Neural crest cell (in vitro differentiated cells): ENCODE data around the gene ASB1. TPM values are rescaled to one million over a fixed set of nuclear protein-coding genes. Genes with fewer than 3 reads are reported as not detected.

Experiments
- DNase-seq: peaks from one replicate; pipeline ENCODE4 v3.0.0; 2021; ENCODE audit warnings: low read depth, mixed read lengths, low spot score
- H3K27ac Mint-ChIP-seq: one replicate; pipeline ENCODE4 v1.8.0; 2021; ENCODE audit warnings: mild to moderate bottlenecking, mixed read lengths; ENCODE audit not compliant: unreplicated experiment
- H3K27me3 Mint-ChIP-seq: 2 replicates; pipeline ENCODE4 v1.8.0; 2021; ENCODE audit warnings: low read depth, mild to moderate bottlenecking, mixed read lengths
- H3K36me3 Mint-ChIP-seq: 2 replicates; pipeline ENCODE4 v1.8.0; 2021; ENCODE audit warnings: low read depth, mild to moderate bottlenecking, mixed read lengths
- H3K4me1 Mint-ChIP-seq: 2 replicates; pipeline ENCODE4 v1.8.0; 2021; ENCODE audit warnings: mixed read lengths
- H3K4me3 Mint-ChIP-seq: one replicate; pipeline ENCODE4 v1.8.0; 2021; ENCODE audit warnings: mild to moderate bottlenecking, mixed read lengths
- H3K9me3 Mint-ChIP-seq: 2 replicates; pipeline ENCODE4 v1.8.0; 2021; ENCODE audit warnings: mixed read lengths
- CTCF ChIP-seq: fragments of 200-600 bp; sonication (generic); conservative IDR thresholded peaks from 2 replicates; pipeline ENCODE4 v1.5.0; 2021; ENCODE audit warnings: antibody characterized with exemption, mild to moderate bottlenecking
- long read RNA-seq: library from polyadenylated mRNA; unstranded; transcript quantifications from one replicate; pipeline ENCODE4 v2.0.0, GENCODE V29; 2020
- total RNA-seq: library from RNA; stranded (reverse); gene quantifications from 2 replicates; pipeline ENCODE4 v1.2.1, GENCODE V29; 2021

ASB1 gene
- total RNA-seq = 37.5 and 39.9 TPM in 2 replicates
- long read RNA-seq, full-length matches to known transcripts = 3 of 14 reads
- long read RNA-seq, partial matches to known transcripts = 0 of 14 reads
- long read RNA-seq, other reads (novel, unspliced or antisense) = 11 of 14 reads

- TF ChIP-seq CTCF = no peak
- no peaks in the 10 kb centered on the region for H3K9me3 Mint-ChIP-seq
- H3K4me1 Mint-ChIP-seq = peaks cover 33% of the 10 kb centered on the region
- peaks cover 17% of the 10 kb centered on the region for H3K36me3 Mint-ChIP-seq
- H3K27me3 Mint-ChIP-seq = no peaks in the 10 kb centered on the region
- peak within 1 kb of the TSS; percentile 96 for H3K4me3 Mint-ChIP-seq
- H3K27ac Mint-ChIP-seq = peak within 1 kb of the TSS; percentile 78
- DNase-seq = peak; percentile 84
These were observed at the start of gene ASB1 for GRCh38 chr2:238426568-238427434. Gene ASB1 (plus strand): TSS chr2:238426927. CDS start chr2:238427071, 144 bp downstream.

- no peak for TF ChIP-seq CTCF
- Mint-ChIP-seq H3K27ac (no peak overlapping the region), H3K4me3 (no peak overlapping the region), H3K9me3 (peaks cover 6% of the 10 kb centered on the region), H3K27me3 (no peaks in the 10 kb centered on the region), H3K36me3 (peaks cover 24% of the 10 kb centered on the region), H3K4me1 (peaks cover 24% of the 10 kb centered on the region)
- DNase-seq = no peak
These were observed 48.3 kb upstream of the ASB1 start for GRCh38 chr2:238378230-238379095.

- DNase-seq = no peak
- no peak overlapping the region for H3K4me3 Mint-ChIP-seq
- H3K36me3 Mint-ChIP-seq = peaks cover 24% of the 10 kb centered on the region
- H3K9me3 Mint-ChIP-seq = peaks cover 8% of the 10 kb centered on the region
- no peak for TF ChIP-seq CTCF
- H3K4me1 Mint-ChIP-seq = peaks cover 24% of the 10 kb centered on the region
- no peaks in the 10 kb centered on the region for H3K27me3 Mint-ChIP-seq
- H3K27ac Mint-ChIP-seq = no peak overlapping the region
These were observed 47.5 kb upstream of the ASB1 start for GRCh38 chr2:238379096-238379810.

- no peak for DNase-seq
- peaks cover 8% of the 10 kb centered on the region for H3K9me3 Mint-ChIP-seq
- H3K4me3 Mint-ChIP-seq = no peak overlapping the region
- no peak overlapping the region for H3K27ac Mint-ChIP-seq
- no peak for TF ChIP-seq CTCF
- no peaks in the 10 kb centered on the region for H3K27me3 Mint-ChIP-seq
- H3K4me1 Mint-ChIP-seq = peaks cover 24% of the 10 kb centered on the region
- peaks cover 24% of the 10 kb centered on the region for H3K36me3 Mint-ChIP-seq
These were observed 46.4 kb upstream of the ASB1 start for GRCh38 chr2:238380336-238380735.

- Mint-ChIP-seq H3K27me3 (no peaks in the 10 kb centered on the region), H3K36me3 (peaks cover 24% of the 10 kb centered on the region), H3K9me3 (peaks cover 8% of the 10 kb centered on the region), H3K4me1 (peaks cover 24% of the 10 kb centered on the region), H3K27ac (no peak overlapping the region), H3K4me3 (no peak overlapping the region)
- DNase-seq = no peak
- TF ChIP-seq CTCF = no peak
These were observed 45.9 kb upstream of the ASB1 start for GRCh38 chr2:238380785-238381184.
